Activated effector memory CD4-positive, alpha-beta T cell treated with Interleukin-2 at 50 U/mL for 16 hours (primary cell): Measurements from ENCODE around the gene REX1BD.

ENCODE experiments used
- DNase-seq: peaks from one replicate; pipeline ENCODE4 v3.0.0-alpha.2; 2020

Gene REX1BD

DNA sequence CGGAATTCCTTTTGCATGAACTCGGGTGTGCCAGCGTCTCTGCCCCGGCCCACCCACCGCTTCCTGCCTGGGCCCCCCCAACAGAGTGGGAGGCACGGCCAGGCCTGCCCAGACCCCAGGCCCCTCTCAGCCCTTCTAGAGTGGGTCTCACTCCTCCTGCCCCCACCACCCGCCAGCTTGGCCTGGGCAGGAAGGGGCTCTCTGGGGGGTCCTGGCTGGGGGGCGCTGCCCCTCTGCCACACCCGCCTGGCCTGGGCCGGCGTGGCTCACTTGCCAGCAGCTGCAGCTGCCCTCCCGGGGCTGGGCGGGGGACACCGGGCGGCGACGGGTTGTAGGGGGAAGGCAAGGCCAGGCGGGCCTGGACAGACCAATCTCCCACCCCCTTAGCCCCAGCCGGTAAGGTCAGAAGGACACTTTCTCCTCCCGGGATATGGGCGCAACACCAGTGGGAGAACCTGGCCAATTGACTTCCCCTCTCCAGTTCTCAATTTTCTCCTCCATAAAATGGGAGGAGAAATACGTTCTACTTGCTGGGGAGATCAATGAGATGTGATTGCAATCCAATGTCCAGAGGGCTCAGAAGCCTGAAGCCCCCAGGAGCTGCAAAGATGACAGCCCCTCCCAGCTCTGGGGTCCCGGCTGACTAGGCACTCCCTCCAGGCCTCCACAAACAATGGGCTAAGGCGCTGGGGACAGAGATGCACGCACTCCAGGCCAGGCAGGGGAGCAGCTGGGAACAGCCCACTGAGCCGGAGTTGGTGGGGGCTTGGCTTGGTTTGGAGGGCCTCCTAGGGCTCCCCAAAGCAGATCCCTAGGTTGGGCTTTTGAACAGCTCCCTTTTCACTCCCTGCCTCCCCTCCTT lies 15.6 kb downstream of the REX1BD start:
- DNase-seq: no peak

DNA sequence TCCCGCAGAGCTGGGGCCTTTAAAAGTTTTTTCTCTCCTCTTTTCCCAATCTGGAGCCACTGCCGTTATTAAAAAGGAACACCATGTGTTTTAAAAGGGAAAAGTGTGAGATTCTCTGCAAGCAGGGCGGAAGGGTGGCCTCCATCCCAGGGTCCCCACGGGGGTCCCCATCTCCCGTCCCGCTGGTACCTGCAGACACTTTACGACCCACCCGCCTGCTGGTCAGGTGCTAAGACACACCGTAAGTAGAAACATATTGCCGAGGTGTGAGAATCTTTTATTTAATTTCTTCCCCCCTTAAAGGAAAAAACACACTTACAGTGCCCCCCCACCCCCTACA lies 16.2 kb downstream of the REX1BD start:
- DNase-seq: no peak

DNA sequence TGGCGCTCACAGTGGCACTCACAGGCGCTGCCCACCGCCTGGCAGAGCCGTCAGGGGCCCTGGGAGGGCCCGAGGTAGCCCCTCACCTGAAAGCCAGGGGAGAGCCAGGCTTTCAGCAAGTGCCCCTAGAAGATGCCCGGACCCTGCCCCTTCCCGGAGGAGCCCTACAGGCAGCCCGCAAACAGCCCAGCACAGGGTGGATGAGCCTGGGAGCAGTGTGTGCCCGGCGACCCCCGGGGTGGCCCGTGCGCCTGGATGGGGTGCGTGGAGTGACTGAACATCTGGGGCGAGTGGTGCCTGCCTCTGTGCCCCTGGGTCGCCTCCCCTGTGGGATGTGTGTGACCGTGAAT lies 16.6 kb downstream of the REX1BD start:
- no peak for DNase-seq

DNA sequence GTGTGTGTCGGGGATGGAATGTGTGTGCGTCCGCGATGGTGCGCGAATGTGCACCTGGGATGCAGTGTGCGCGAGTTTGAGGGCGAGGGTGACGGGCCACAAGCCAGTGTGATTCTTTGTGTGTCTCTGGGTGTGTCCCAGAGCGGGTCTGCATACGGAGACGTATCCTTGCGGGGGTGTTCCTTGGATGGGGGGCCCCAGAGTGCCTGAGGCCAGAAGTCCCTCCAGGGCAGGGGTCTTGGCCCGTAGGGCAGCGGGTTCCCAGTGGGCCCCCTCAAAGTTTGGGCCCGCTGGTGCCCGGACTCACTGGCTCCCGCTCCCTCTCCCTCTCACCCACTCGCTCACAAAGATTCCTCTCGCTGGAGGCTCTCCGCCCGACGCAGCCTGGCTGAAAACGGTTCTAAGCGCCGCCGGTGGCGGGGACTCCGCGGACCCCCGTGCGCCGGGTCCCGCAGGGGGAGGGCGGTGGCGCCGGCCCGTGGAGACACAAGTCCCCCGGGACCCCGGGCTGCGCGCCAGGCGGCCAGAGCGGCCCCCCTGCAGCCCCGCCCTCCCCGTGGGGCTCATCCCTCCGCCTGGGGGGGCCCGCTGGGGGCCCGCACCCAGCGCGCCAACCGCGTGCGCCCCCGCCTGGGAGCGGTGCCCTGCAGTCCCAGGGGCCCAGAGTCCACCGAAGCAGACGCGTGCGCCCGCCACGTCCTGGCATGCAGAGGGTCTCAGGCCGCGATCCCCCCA lies 17.1 kb downstream of the REX1BD start:
- DNase-seq: no peak

DNA sequence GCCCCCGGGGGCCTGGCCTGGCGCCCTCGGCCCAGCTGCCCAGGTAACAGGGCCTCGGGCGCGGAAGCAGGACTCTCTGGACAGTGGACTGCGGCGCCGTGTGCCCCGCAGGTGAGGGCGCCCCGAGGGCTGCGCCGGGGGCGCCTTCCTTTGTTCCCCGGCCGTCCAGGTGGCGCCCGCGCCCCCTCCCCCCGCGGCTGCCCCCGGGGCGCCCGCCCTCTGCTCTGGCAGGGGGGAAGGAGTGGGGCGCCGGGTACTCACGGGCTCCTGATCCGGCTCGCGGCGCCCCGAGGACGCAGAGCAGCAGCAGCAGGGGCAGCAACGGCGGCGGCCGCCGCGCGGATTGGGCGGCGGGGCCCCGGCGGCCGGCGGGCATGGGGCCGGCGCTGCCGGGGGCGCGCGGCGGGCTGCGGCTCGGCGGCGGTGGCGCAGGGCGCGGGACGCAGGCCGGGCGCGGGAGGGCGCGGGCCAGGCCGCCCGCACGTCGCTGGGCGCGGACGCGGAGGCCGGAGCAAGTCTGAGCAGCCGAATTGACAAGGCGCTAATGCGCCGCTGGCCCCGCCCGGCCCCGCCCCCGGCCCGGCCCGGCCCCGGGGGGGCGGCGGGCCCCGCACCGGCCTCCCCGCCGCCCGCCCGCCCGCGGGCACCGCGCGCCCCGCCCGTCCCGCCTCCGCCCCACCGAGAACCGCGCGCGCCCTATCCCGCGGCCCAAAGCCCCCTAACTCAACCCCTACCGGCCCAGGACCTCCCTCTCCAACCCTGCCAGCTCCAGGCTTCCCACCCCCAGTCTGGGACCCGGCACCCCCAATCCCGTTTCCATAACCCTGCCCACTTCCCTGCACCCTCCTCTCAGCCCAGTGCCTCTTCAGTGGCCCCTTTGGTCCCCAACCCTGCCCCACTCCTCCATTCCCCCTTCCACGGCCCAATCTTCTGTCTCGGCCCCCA lies 18.0 kb downstream of the REX1BD start, which contains the start of gene CRLF1:
CRLF1 (minus strand) TSS at position 519 of the 945 bp plus-strand sequence; CDS start at position 376, 143 bp downstream.
- DNase-seq: no peak

DNA sequence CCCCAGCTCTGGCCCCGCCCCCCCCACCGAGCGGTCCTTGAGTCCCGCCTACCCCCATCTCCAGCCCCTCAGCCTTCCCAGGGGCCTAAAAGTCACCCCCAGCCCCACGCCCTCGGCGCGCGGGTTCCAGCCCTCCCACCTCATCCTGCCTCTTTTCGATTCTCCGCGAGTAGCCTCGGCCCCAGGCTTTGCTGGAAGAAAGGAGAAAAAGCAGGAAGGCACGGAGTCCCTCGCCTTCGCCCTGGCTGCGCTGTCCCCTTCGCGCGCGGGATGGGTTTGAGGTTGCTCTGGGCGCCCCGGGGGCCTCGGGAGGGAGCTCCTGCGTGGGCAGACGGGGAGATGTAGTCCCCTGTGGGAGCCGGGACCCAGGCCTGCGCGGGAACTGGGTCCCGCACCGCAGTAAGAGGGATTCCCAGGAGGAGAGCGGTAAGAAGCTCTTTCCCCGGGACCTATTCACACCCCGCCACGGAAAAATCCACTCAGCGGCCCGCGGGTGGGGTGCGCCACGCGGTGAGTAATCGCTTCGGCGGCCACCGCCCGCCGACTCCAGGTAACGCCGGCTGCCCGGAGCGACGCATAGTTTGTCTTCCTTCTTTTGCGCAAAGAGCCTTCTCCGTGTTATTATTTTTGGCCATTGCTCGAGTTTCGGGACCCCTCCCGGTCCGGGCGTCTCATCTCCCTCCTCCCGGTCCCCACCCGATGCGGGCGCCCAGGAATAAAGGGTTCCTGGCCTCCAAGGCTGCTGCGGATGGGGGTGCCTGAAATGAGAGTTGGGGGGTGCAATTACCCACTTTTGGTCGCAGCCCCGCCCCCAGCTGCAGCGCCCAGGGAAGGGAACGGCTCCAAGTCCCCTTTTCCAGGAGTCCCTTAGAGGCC lies 18.9 kb downstream of the REX1BD start:
- DNase-seq: no peak

DNA sequence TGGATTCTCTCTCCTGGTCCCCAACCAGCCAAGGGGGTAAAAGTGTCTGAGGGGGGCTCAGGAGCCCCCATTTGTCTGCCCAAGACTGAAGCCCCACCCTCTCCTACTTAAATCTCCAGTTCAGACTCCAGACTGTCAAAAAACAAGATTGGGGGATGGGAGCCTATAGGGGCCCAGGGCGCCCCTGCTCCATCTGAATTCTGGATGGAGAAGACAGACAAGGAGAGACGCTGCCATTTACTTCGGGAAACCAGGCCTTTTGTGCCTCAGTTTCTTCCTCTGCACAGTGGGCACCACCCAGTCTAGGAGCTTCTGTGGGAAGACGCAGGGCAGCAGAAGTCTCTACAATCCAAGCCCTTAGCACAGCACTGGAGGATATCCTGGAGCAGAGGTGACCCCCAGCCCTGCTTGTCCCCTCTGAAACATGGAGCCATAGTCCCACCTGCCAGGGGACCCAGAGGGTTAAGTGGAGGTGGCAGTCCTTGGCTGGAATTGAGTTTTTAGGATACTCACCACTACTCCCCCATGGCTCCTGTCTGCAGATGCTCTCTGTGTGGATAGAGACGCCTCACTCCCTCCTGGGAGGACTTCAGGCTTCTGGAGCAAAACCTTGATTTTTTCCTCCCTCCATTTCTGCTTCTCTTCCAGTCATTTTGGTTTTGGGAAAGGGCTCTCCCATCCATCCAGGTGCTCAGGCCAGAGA lies 19.7 kb downstream of the REX1BD start:
- no peak for DNase-seq

DNA sequence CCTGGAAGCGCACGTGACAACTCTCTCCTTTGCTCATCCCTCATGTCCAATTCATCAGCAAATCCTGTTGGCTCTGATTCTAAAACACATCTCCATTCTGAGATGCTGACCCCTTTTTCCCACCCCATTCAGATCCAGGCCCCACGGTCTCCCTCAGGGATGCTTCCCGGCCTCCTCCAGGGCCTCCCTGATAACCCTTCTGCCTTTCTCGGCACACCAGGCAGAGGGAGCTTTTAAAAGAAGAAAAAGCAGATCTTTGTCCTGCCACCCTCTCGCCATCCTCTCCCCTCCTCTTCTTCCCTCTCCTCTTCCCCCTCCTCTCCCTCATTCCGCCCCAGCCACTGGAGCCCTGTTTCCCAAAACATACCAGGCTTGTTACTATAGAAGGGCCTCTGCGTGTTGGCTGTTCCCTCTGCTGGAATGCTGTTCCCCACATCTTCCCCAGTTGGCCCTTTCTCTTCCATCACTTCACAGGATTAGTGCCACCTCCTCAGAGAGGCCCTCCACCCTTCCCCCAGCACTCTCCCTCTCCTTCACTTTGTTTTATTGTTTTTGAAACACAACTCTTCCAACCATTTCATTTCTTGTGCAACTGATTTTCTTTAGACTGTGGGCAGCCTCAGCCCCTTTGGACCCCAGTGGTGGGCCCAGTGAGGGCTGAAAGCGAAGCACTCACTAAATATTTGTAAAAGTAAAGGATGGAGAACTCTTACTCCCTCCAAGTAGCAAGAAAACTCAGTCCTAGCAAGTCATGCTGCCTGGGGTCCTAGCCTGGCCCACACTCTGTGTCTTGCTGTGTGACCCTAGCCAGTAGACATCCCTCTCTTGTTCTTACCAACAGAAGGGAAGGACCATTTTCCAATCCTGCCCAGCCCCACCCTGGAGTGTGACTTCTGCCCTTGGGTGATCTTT lies 20.5 kb downstream of the REX1BD start:
- no peak for DNase-seq

DNA sequence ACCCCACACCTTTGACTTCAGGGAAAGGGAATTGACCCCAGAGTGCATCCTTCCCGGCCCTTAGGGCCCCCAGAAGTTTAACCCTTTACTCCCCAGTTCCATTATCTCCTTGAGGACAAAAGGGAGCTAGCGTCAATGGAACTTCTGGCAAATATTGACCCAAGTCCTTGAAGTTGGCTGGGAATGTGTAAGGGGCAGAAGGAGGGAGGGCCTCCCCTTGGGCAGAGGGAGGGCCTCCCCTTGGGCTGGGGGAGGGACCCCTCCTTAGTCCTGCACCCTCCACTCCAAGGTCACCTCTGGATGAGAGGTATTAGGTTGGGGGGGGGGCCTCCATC lies 21.1 kb downstream of the REX1BD start:
- no peak for DNase-seq

DNA sequence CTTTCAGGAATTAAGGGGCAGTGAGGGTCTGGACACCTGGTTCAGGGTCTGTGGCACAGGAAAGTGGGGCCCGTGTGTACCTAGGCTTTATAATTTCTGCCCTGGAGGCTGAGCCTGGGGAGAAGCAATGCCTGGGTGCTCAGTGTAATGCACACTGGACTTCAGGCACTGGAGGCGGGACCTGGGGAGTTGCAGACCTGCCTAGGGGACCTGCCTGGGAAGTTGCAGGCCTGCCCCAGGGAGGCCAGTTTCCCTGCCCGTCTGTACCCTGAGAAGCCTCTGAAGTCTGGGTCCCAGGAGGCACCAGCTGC lies 21.6 kb downstream of the REX1BD start:
- no peak for DNase-seq

DNA sequence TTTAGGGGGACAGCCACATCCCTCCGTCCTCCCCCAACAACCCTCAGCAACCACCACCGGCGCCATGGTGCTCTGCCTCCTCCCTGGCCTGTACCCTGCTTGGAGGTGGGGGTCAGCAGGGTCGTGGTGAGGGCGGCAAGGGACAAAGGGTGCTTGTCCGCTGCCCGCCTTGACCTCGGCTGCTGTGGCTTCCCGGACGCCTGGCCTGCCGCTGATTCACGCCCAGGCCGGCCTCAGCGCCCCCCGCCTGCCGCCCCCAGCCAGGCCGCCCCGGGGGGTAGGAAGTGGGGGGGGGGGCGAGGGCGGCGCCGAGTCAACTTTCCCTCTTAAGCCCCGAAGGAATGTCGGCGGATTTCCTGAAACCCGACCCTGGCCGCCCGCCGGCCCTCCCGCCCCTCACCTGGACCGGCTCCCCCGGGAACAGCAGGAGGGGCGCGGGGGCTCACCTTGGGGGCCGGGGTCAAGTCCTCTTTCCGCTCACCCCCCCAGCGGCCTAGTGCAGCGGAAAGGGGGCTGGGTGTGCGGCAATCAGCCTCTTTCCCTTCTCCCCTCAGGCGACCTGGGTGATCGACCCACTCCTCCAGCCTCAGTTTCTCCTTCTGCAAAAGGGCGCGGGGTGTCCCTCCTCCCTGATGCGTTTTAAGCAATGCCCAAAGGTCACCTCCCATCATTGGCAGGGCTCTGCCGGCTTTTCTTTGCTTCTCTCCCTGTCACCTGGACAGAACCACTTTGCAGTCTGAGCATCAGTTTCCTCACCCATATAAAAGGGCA lies 22.1 kb downstream of the REX1BD start:
- DNase-seq: no peak

DNA sequence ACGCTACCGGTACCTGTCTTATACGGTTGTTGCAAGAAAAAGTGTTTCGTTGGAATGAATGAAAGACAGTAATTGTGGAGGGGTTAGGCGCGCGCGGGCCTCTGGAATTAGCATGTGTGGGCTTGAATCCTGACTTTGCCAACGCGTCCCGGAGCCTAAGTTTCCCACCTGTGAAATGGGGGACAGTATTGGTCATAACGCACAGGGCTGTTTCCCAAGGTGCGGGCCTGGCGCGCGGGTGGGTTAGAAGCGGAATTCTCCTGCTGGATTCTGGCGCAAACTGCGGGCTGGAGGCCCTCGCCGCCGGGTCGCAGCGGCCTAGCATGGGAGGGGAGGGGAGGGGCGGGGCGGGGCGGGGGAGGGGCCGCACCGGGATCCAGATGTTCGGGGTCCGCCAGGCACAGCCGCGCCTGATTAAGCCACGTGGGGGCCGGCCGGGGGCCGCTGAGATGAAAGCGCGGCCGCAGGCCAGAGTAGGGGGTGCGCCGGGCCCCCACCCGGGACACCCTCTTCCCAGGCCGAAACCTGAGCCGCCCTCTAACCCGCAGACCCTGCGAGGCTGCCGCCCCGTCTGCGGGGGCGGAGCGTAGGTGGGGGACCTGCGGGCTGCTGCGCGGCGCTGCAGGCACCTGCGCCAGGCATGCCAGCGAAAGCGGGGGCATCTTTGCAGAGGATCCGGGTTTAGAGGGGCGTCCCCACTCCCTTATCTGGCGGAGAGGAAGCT lies 22.9 kb downstream of the REX1BD start:
- DNase-seq: no peak

DNA sequence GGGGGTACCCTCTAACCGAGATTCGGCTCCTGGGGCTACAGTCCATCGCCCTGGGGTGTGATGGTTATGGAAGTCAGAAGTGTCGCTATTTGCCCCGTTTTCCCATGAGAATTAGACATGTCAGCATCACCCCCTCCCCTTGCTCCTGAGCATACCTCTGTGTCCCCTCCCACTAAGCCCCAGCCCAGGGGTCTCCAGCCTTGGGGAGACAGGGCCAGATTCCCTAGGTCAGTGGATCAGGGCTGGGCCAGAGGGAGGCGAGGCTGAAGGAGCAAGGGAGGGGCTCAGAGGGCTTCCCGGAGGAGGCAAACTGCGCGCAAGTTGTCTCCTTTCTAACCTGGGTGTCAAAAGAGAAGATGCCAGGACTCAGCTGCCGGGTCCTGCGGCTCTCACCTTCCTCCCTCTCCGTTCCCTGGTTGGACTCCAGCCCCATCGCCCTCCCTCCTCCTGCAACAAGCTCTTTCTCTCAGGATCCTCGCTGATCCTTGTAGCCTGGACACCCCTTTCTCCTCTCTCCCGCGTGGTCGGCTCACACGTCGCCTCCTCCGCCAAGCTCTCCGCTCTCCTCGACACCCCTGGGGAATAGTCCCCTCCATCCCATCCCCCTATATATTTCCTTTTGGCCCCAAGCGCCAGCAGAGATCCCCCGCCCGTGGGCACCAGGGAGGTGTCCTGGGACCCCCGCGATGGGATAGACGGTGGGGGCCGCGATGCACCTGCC lies 23.6 kb downstream of the REX1BD start:
- no peak for DNase-seq

DNA sequence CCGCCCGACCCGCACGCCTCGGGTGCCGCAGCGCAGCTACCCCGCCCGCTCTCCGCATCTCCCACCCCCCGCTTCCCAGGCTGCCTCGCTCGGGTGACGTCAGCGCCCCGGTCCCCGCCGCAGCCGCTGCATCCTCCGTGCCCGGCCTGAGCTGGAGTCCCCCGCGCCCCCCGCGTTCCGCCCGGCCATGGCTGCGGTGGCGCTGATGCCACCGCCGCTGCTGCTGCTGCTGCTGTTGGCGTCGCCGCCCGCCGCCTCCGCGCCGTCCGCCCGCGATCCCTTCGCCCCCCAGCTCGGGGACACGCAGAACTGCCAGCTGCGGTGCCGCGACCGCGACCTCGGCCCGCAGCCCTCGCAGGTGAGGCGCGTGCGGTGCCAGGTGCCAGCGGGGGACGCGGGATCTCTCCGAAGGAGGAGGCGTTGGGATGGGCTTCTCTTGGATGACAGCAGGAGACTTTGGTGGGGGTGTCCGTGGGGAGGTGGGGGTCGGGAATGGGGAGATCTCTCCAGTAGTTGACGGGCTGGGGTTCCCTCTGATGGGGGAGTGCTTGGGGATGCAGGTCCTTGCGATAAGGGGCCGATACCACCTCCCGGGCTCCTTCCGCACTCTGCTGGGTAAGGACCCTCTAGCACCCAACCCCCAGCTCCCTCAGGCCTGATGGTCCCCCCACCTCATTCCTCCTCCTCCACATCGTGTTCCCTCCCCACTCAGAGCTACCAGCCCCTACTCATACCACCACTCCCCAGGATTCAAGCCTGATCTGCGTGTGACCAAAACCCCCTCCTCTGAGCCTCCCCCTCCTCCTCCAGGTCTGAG lies 24.4 kb downstream of the REX1BD start, which contains the start of gene TMEM59L:
TMEM59L (plus strand) TSS at position 99 of the 817 bp plus-strand sequence; CDS start at position 188, 89 bp downstream.
- peak; percentile 34 for DNase-seq

DNA sequence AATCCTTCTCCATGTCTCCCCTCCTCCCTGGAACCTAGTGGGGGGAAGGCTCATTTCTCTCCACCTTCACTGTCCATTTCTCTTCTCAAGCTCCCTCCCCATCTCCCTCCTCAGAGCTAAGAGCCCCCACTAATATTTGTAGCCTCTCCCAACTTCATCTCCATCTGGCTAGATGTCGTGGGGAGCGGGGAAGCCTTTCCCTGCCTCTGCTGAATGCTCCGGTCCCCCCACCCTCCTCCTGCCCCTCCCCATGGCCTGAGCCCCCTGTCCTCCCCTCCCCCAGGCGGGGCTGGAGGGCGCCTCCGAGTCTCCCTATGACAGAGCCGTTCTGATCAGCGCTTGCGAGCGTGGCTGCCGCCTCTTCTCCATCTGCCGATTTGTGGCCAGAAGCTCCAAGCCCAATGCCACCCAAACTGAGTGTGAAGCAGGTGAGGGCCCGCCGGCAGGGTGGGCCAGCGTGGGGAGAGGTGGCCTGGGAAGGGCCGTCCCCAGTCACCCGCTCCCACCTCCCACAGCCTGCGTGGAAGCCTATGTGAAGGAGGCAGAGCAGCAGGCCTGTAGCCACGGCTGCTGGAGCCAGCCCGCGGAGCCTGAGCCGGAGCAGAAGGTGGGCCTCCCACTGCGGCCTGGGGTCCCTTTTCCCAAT lies 25.1 kb downstream of the REX1BD start:
- DNase-seq: no peak

DNA sequence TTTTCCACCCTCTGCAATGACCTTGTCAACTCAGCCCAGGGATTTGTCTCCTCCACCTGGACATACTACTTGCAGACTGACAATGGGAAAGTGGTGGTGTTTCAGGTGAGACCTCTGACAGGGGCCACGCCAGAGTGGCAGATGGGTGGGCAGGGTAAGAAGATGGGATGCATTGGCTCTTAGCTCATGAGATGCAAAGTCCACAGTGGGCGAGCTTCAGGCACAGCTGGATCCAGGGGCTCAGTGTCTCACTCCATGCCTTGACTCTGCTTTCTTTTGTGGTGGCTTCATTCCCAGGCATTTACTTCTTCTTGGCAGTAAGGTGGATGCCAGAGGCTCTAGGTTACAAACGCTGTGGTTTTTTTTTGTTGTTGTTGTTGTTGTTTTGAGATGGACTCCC lies 27.4 kb downstream of the REX1BD start:
- DNase-seq: no peak

DNA sequence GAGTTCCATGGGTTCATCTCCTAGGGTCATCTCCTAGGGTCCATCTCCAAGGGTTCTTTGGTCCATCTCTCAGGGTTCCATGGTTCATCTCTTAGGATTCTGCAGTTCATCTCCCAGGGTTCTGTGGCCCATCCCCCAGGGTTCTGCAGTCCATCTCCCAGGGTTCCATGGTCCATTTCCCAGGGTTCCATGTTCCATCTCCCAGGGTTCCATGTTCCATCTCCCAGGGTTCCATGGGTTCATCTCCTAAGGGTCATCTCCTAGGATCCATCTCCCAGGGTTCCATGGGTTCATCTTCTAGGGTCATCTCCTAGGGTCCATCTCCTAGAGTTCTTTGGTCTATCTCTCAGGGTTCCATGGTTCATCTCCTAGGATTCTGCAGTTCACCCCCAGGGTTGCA lies 29.0 kb downstream of the REX1BD start:
- DNase-seq: no peak
